CD14-positive monocyte (primary cell): Measurements from ENCODE around the gene TANGO2. TPM values are rescaled to one million over a fixed set of nuclear protein-coding genes. Genes with fewer than 3 reads are reported as not detected.
A peak's percentile ranks its signal among the peaks of the same experiment; 100 is the strongest.

ENCODE experiments used
- DNase-seq, 3 donors: peaks; one replicate each; pipeline ENCODE4 v3.0.0-alpha.2; 2011 to 2022
- H2AFZ ChIP-seq: 2 replicates; pipeline ENCODE4 v1.6.0; 2012; ENCODE audit warnings: mild to moderate bottlenecking, low read depth, low read length, inconsistent platforms; ENCODE audit not compliant: insufficient read depth, poor library complexity, severe bottlenecking
- H3K27ac ChIP-seq, 2 donors: 1 replicate in 1 of 2; 2 replicates in 1 of 2; pipeline ENCODE4 v1.5.1; 2012 to 2013; ENCODE audit warnings: low read length in 2 of 2, control low read depth in 1 of 2, inconsistent platforms in 1 of 2, low read depth in 1 of 2, mild to moderate bottlenecking in 1 of 2
- H3K27me3 ChIP-seq, 2 donors: one replicate each; pipeline versions ENCODE4 v1.6.0 to v1.6.1; 2011 to 2013; ENCODE audit warnings: low read length in 2 of 2; ENCODE audit not compliant: control insufficient read depth in 2 of 2, insufficient read depth in 2 of 2
- H3K36me3 ChIP-seq, 2 donors: replicated peaks in 1 of 2; 1 replicate in 1 of 2; 2 replicates in 1 of 2; pipeline versions ENCODE4 v1.5.1 to v1.6.1; 2012 to 2013; ENCODE audit warnings: low read length in 2 of 2, control low read depth in 1 of 2, inconsistent platforms in 1 of 2, mild to moderate bottlenecking in 1 of 2; ENCODE audit not compliant: insufficient read depth in 2 of 2, control insufficient read depth in 1 of 2
- H3K4me1 ChIP-seq, 2 donors: 1 replicate in 1 of 2; 2 replicates in 1 of 2; pipeline versions ENCODE4 v1.5.1 to v1.6.1; 2012 to 2013; ENCODE audit warnings: low read length in 2 of 2, control low read depth in 1 of 2, inconsistent platforms in 1 of 2, mild to moderate bottlenecking in 1 of 2, moderate library complexity in 1 of 2; ENCODE audit not compliant: insufficient read depth in 2 of 2, control insufficient read depth in 1 of 2
- H3K4me2 ChIP-seq: replicated peaks from 2 replicates; pipeline ENCODE3; 2012; ENCODE audit warnings: low read length, moderate library complexity, mild to moderate bottlenecking; ENCODE audit not compliant: poor library complexity, severe bottlenecking; ENCODE audit errors: extremely low read depth
- H3K4me3 ChIP-seq, 3 experiments: fragments of 200-600 bp in 1 of 3; sonication (generic) in 1 of 3; replicated peaks in 1 of 3; 1 replicate in 2 of 3; 2 replicates in 1 of 3; pipeline ENCODE4 v1.5.1; 2011 to 2013; ENCODE audit warnings: low read length in 3 of 3, mild to moderate bottlenecking in 3 of 3, control low read depth in 2 of 3, low read depth in 2 of 3, inconsistent platforms in 1 of 3, moderate library complexity in 1 of 3
- H3K79me2 ChIP-seq: 2 replicates; pipeline ENCODE4 v1.6.0; 2012; ENCODE audit warnings: mild to moderate bottlenecking, control low read depth, inconsistent platforms, low read length, moderate library complexity; ENCODE audit not compliant: insufficient read depth
- H3K9ac ChIP-seq: 2 replicates; pipeline ENCODE4 v1.6.0; 2017; ENCODE audit warnings: low read length, mild to moderate bottlenecking; ENCODE audit not compliant: insufficient read depth, poor library complexity, severe bottlenecking
- H3K9me3 ChIP-seq, 2 donors: replicated peaks in 1 of 2; 1 replicate in 1 of 2; 2 replicates in 1 of 2; pipeline versions ENCODE4 v1.5.1 to v1.6.1; 2012 to 2013; ENCODE audit warnings: low read length in 2 of 2, control low read depth in 1 of 2; ENCODE audit not compliant: control insufficient read depth in 1 of 2, insufficient read depth in 1 of 2
- H4K20me1 ChIP-seq: 2 replicates; pipeline ENCODE4 v1.6.0; 2012; ENCODE audit warnings: mild to moderate bottlenecking, low read length, control low read depth, moderate library complexity; ENCODE audit not compliant: insufficient read depth
- H3K27ac Mint-ChIP-seq, 7 donors: one replicate each; pipeline ENCODE4 v1.8.0; 2020; ENCODE audit warnings: mild to moderate bottlenecking in 7 of 7, mixed read lengths in 7 of 7, moderate library complexity in 6 of 7, inconsistent platforms in 2 of 7
- H3K27me3 Mint-ChIP-seq, 3 donors: one replicate each; pipeline ENCODE4 v1.8.0; 2021 to 2022; ENCODE audit warnings: low read depth in 3 of 3, mild to moderate bottlenecking in 3 of 3, mixed read lengths in 3 of 3, moderate library complexity in 3 of 3, inconsistent platforms in 1 of 3
- H3K36me3 Mint-ChIP-seq, 2 donors: one replicate each; pipeline ENCODE4 v1.8.0; 2020; ENCODE audit warnings: mixed read lengths in 2 of 2, inconsistent platforms in 1 of 2, mild to moderate bottlenecking in 1 of 2
- H3K4me1 Mint-ChIP-seq: one replicate; pipeline ENCODE4 v1.8.0; 2020; ENCODE audit warnings: mild to moderate bottlenecking, mixed read lengths
- H3K4me3 Mint-ChIP-seq, 2 donors: one replicate each; pipeline ENCODE4 v1.8.0; 2020; ENCODE audit warnings: mild to moderate bottlenecking in 2 of 2, mixed read lengths in 2 of 2, moderate library complexity in 1 of 2
- H3K9me3 Mint-ChIP-seq, 7 donors: one replicate each; pipeline ENCODE4 v1.8.0; 2020 to 2022; ENCODE audit warnings: mixed read lengths in 7 of 7, mild to moderate bottlenecking in 6 of 7, moderate library complexity in 6 of 7, inconsistent platforms in 2 of 7
- CTCF ChIP-seq: fragments of 200-600 bp; IDR thresholded peaks from one replicate; pipeline ENCODE4 v1.8.0; 2022; ENCODE audit warnings: antibody characterized with exemption, mild to moderate bottlenecking
- WGBS: methylation state at CpG from one replicate; pipeline ENCODE4 v1.1.5; 2013; ENCODE audit warnings: missing lambda C conversion rate; ENCODE audit not compliant: insufficient coverage; 5-methylcytosine and 5-hydroxymethylcytosine counted together
- intact Hi-C, 2 donors: fragments of 100-400 bp; cut with micrococcal nuclease; formaldehyde crosslinking; loops; one replicate each; pipeline versions ENCODE4 v1.15.0 to v1.15.1; 2023
- polyA plus RNA-seq, 3 donors: library from polyadenylated mRNA; depleted of rRNA in 1 of 3; unstranded in 2 of 3; stranded (reverse) in 1 of 3; fragments of 300-500 nt in 2 of 3; fragments of >200 nt in 1 of 3; fragmentation: Illumina TruSeq in 2 of 3; gene quantifications; 1 replicate in 2 of 3; 2 replicates in 1 of 3; pipeline ENCODE4 v1.2.3, GENCODE V29; 2012 to 2021

TANGO2 gene
- polyA plus RNA-seq, 3 donors, result 56.4 to 94.9 (median 58.2) TPM

- H2AFZ ChIP-seq, result no peak overlapping the region
- H3K36me3 Mint-ChIP-seq, result no peaks in the 10 kb centered on the region
- peaks cover 0 to 4% (median 0%) of the 10 kb centered on the region in 7 donors for H3K9me3 Mint-ChIP-seq
- no peak for DNase-seq
- H3K27me3 Mint-ChIP-seq, result peaks cover 15 to 31% (median 24%) of the 10 kb centered on the region in 3 donors
- no peak overlapping the region for H3K9ac ChIP-seq
- TF ChIP-seq CTCF, result no peak
- no peaks in the 10 kb centered on the region for H3K4me1 Mint-ChIP-seq
- no peaks in the 10 kb centered on the region for H4K20me1 ChIP-seq
- no peaks in the 10 kb centered on the region for H3K79me2 ChIP-seq
- 82% methylated on average over 18 of the region's 20 CpGs for WGBS
- H3K4me2 ChIP-seq, result no peak overlapping the region
- H3K27me3 ChIP-seq, result peaks cover 9 to 16% of the 10 kb centered on the region in 2 donors
- no peak overlapping the region for H3K4me3 ChIP-seq
- H3K4me3 Mint-ChIP-seq, result no peak overlapping the region
- no peak overlapping the region for H3K27ac ChIP-seq
- H3K9me3 ChIP-seq, result peaks cover 0 to 6% of the 10 kb centered on the region in 2 donors
- no peaks in the 10 kb centered on the region for H3K36me3 ChIP-seq
- H3K4me1 ChIP-seq, result peaks cover 0 to 7% of the 10 kb centered on the region in 2 donors
- intact Hi-C loops, result loop anchor here (5.0 to 10.0 kb wide), 3 partner anchors 39 to 279 kb away; partner anchors contain the start of genes GNB1L (in 1 of the 2) and RTL10 (in 1 of the 2)
- H3K27ac Mint-ChIP-seq, result no peak overlapping the region
Observed at GRCh38 chr22:20011123-20011992, 9.6 kb upstream of the TANGO2 start.

DNA sequence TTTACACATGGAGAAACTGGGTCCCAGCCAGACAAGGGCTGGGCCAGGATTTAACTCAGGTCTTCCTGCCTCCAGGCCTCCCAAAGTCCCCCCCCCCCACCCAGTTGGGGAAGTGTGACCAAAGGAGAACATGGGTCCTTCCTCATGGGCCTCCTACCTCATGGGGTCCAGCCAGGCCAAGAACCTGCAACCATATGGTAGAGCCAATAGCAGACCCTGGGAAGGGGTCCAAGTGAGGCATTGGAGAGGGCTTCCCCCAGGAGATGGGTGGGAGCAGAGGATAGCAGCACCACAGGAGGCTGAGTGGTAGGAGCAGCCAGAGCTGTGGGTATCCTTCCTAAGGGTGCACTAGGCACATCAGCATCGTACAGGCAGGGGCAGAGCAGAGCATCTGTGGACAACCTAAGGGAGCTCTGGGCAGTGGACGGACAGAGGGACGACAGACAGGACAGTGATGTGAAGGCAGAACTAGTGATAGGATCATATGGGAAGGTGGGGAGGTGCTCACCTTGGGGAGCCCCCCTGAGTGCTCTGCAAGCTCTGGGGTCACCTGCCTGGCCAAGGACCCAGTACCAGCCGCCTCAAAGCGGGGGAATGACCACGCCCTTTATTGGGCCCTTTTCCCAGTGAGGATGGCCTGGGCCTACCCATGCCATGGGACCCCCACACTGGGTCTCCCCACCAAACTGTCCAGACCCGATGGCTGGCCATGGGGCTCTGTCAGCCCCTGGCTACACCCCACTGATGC, 8.7 kb upstream of the TANGO2 start:
- 98% methylated on average over 4 of the region's 7 CpGs for WGBS
- peaks cover 10 to 19% of the 10 kb centered on the region in 2 donors for H3K27me3 ChIP-seq
- no peak for DNase-seq
- intact Hi-C loops, result loop anchor here (2.0 to 10.0 kb wide), 4 partner anchors 40 to 280 kb away; partner anchors contain the start of genes GNB1L (in 1 of the 2) and RTL10 (in 1 of the 2)
- no peaks in the 10 kb centered on the region for H3K36me3 ChIP-seq
- peaks cover 15 to 37% (median 24%) of the 10 kb centered on the region in 3 donors for H3K27me3 Mint-ChIP-seq
- peaks cover 0 to 6% of the 10 kb centered on the region in 2 donors for H3K9me3 ChIP-seq
- H4K20me1 ChIP-seq, result no peaks in the 10 kb centered on the region
- no peak overlapping the region for H3K4me3 ChIP-seq
- H3K9ac ChIP-seq, result no peak overlapping the region
- TF ChIP-seq CTCF, result no peak
- no peaks in the 10 kb centered on the region for H3K79me2 ChIP-seq
- no peak overlapping the region for H3K27ac Mint-ChIP-seq
- H3K9me3 Mint-ChIP-seq, result peaks cover 0 to 4% (median 0%) of the 10 kb centered on the region in 7 donors
- H3K27ac ChIP-seq, result no peak overlapping the region
- H3K36me3 Mint-ChIP-seq, result no peaks in the 10 kb centered on the region
- H3K4me1 ChIP-seq, result peaks cover 2 to 13% of the 10 kb centered on the region in 2 donors
- no peak overlapping the region for H3K4me2 ChIP-seq
- peak overlapping the region in 1 of 2 donors; percentile 31 for H3K4me3 Mint-ChIP-seq
- H3K4me1 Mint-ChIP-seq, result peaks cover 2% of the 10 kb centered on the region
- H2AFZ ChIP-seq, result no peak overlapping the region
